GM21786 (cell line): ENCODE results near the gene CDK6.

Experiments used
- ATAC-seq: cut with Tn5 transposase; IDR thresholded peaks from one replicate; pipeline ENCODE4 v1.9.1; 2021; ENCODE audit not compliant: unreplicated experiment

The CDK6 gene

DNA sequence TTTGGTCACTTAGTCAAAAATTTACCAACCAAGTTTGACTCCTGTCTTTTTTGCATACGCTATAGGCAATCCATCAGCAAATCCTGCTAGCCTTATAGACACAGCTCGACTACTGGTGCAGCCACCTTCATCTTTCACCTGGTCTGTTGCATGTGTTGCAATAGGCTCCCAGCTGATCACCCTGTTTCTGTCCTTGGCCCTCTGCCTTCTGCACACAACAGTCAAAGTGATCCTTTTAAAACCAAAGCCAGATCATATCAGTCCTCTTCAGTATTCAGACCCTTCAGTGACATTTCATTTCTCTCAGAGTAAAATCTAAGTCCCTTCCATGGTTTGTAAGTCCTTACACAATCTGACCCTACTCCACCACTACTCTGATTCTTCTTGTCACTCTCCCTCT, 10.9 kb upstream of the CDK6 start:
- ATAC-seq: no peak

DNA sequence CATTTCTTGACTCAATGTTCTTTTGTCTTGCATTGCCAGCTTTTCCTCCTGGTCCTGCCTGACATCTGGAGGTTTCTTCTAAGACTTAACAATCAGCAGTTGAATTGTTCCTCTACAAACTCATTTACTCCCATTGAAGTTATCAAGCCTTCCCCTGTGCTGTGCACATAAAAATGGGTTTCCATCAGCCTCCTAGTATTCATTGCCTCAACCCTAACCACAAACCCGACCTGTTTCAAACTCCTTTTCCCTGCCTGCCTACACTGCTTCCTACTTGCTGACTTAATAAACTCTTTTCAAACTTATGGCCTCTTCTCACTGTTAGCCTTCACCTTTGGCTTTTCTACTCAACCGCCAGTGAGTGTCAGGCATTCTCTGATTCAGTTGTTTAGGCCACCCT, 9.4 kb upstream of the CDK6 start:
- no peak for ATAC-seq

DNA sequence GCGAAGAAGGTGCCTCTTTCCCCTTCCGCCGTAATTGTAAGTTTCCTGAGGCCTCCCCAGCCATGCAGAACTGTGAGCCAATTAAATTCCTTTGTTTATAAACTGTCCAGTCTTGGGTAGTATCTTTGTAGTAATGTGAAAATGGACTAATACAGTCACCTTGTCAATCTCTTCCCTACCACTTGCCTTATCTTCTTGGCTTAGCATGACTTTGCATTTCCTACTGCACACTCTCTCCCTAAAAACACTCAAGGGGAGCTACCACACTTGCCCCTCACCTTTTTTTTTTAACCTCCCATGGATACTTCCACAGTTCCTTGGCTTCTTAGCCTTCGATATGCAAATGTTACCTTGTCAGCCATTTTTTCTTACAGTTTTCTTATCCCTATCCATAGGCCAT, 7.4 kb upstream of the CDK6 start:
- ATAC-seq: no peak

DNA sequence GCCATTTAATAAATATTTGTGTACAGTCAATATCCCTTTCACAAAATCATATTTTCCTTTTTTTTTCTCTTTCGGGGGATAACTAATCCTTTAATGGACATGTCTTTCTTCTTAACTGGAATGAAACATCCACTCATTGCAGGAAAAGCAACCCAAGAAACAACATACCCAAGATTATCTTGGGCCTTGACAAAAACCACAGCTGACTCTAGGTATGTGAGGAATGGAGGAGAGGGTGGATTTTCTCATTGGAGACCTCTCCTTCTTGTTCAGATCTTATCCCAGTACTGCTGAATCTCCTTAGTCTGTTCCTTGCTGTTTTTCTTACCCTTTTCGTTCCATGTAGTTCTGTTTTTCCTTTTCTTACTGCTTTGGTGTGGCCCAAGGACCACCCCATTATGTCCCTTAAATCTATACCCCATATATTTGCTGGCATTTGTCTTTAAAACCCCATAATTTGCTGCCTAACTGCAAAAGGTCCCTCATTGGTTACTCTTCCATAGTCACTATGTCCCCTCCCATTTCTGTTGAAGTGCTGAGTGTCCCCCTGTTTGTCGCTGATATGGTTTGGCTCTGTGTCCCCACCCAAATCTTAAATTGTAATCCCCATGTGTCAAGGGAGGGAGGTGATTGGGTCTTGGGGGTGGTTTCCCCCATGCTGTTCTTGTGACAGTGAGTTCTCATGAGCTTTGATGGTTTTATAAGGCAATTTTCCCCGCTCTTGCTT, 6.8 kb upstream of the CDK6 start:
- ATAC-seq: no peak

DNA sequence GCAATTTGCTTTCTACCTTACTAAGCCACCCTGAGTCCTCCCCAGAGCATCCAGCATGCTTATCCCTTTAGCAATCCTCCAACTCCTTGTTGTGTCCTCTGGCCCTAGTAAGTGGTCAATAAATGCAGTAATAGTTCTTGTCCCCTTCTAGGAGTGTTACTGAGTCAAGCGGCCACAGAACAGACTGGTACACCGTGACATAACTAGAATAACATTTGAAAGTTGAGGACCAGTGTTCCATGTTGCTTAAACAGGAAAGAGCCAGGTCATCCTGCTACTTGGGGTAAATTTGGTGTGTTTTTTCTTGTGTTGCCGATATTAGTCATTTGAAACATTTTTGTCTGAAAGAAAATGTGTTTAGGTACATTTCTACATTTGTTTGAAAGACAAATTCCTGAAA, 4.8 kb upstream of the CDK6 start:
- ATAC-seq: no peak

DNA sequence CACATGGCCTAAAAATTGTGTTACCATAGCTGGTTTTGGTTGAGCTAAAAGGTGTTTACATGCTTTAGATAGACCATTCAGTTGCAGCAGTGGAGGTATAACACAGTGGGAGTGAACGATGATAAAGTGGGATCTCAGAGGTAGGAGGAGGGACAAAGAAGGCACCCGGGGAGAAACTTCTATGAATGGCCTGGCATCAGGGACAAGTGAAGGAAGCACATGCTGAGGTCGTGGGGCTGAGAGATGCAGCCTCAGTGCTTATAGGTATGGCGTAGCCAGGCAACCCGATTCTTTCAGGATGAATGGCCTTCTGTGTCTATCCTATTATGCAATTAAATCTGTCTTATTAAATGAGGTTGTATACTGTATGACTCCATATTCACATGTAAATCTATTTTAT, 3.9 kb upstream of the CDK6 start:
- no peak for ATAC-seq

DNA sequence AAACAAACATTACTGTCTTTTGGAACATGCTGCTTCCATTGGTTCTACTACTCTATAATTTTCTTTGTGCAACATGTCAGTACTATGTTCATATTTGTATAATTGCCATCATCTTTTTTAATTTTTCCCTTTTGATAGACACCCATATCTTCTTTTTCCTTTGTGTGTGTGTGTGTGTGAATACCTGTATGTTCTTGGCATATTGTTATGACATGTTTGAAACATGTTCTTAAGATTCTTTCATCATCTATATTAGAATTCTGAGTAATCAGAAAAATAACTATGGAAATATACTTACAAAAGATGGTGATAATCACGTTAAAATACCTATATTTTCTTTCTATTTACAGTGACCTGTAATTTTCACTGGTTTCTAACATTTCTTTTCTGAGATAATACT, 3.5 kb upstream of the CDK6 start:
- ATAC-seq: no peak

DNA sequence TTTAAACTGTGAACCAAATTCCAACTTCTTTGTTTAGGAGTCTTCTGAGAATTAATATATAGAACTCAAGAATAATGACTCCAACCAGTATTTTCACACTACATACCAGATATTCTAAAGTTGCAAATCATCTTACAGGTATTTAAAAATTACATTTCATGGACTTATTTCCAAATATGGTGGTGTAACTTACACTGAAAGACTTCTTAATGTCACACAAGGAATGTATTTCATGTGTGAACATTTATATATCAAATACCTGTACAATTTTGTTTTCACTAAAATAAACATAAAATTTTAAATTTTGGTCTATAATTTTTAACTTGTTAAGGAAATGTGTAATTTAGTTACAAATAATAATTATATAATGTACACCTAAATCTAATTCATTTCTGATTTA, 2.6 kb upstream of the CDK6 start:
- no peak for ATAC-seq

DNA sequence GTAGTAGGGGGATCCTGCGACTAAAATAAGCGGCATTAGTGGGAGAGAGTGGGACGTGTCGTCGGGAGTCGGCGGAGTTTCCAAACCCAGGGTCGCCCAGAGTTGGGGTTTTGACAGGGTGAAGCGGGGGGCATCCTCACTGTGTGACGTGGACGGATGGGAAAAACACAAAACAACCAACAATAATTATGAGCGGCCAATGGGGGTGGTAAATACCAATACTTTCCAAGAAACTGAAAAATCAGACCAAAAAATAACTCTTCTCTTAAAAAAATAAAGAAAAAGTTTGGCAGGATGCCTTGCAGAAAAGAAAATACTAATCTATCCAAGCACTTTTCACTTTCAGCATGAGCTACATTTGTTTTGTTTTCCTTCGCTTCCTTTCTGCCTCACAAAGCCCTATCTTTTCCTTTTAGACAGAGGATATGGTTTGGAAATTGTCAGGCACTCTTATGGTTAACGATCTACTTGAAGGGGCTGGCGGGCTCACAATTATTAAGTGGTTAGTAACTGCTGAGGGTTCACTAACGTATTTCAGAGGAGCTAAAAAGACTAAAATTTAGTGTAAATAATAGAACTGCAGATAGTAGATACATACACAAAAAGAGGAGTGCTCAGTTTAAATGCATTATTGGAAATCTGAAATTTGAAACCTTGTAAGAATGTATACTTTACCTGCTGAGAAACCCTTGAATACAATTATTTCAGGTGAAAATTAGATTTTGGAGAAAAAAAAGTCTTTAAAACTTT, 802 bp upstream of the CDK6 start:
- no peak for ATAC-seq

DNA sequence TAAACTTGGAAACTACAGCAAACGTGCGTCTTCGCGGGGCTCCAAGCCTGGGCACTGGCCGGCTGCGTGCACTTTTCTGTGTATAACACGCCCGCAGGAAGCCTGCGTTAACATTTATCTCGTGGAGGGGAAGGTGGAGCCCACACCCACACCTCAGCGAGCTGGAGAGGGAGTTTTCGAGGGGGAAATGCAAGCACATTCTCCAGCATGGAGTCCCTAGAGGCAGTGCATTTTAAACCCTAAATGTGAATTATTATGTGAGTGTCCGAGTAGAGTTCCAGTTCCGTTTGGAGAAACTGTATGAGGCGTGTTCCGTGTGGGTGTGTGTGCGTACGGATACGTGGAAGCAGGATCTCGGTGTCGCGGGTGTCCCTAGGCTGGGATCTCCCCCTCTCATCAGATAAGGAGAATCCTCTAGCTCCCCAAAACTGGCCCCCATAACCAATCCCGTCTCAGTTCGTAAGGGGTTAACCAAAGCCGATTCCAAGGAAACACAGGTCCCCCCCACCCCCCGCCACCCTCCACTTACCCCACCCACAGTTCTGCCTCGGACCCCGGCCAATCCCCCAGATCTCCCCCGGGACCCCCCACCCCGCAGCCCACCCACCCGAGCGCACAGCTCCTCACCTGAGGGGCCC, 403 bp downstream of the CDK6 start:
- ATAC-seq: no peak

DNA sequence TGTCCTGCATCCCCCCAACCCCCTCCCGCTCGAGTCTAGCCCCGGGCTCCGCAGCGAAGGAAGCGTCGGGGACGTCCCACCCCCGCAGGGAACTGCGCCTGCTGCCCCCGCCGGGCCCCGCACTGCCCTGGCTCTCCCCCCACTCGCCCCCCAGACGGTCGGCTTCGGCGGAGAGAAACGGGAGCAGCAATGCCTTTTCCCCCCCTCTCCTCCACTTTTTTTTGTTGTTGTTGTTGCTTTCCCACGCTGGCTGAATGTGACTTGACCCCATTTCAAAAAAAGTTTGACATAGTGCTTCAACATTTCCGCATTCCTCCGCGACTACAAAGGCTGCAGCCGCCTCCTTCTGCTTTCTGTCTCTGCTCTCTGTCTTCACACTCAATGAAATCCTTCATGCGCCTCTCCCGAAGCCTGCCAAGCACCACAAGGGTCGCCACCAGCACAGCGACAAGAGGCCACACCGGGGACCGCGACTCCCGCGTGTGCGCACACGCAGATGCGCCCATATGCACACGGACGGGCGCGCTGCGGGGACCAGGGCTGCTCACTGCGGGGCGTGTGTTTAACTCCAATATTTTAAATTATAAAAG, 1.0 kb downstream of the CDK6 start:
- ATAC-seq: peak; percentile 11

DNA sequence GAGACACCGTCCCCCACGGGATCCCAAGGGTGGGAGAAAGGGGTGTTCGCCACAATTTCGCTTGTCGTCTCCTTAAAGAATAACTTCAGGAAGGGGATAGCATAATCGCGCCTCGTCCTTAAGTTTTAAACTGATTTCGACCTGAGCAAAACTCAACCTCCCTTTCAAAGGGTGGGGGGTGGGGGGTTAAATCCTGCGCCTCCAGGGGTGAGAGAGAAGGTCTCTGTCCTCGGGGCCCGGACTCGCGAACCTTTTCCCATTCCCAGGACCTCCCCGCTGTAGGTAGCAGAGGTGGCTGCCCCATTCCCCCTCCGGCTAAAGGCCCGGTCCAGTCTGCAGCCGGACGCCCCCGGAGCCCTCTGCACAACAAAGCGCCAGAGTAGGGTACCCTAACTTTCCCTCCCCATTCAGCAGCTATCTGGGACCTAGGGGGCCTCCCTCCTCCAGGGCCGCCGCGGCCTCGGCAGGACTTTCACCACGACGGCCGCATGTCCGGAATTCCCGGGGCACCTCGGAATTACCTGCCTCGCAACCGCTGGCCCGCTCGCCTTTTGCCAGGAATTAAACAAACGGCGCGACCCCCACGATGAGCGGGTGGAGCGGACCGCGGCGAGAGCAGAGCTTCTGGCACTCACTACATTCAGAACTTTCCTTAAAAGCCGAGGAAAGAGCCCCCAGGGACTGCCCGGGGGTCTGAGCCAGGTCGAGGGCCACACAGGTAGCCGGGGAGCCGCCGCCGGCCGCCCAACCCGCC, 1.7 kb downstream of the CDK6 start:
- no peak for ATAC-seq

DNA sequence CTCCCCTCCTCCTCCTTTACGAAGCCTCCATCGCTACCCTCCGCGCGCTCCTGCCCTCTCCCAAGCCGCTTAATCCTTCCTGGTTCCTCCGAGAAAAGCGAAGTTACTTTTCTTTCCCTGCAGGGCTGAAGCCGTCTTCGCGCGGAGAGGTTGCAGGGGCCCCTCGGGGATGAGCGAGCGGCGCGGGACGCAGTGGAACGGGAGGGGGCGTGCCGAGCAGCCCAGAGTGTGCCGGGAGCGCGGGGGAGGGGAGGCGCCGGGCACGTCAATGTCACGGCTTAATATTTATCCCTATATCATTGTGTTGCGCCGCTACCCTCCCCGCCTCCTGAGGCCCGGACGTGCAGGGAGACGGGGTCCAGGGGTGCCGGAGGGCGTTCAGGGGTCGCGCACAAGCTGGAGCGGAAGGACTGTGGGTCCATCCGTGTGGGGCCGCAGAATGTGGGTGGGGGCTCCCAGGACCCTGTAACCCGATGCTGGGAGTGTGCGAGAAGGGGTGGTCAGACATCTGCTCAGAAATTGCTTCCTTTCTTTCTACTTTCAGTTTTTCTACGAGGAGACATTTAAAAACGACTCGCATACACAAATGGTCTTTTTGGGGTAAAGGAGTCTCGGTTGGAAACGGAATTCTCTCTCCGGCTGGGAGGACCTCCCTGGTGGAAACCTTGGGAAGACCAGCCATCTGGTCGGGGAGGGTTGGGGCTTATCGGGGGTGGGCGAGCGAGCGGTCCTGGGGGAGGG, 2.4 kb downstream of the CDK6 start:
- ATAC-seq: peak; percentile 53

DNA sequence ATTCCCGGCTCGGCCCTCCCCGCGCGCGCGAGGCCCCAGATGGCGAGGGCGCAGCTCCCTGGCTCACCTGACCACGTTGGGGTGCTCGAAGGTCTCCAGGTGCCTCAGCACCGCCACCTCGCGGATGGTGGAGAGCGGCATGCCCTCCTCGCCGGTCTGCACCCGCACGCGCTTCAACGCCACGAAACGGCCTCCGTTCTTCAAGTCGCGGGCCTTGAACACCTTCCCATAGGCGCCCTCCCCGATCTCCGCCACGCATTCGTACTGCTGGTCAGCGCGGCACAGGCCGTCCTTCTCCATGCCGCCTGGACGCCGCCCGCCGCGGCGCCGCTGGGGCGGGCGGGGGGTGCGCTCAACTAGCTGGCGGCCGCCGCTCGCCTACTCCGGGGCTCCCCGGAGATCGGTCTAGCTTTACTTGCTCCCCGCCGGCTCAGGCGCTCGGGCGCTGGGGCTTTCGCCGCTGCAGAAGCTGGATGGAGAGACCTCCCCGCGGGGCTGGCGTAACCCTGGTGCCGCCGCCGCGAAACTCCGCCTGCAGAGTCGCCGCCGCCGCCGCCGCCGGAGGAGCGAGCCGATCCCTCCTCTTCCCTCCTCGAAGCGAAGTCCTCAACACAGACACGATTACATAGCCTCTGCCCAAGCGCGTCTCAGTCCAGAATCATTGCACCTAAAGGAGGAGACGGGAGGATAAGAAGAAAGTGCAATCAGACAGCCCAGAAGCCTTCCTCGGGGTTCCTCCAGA, 3.2 kb downstream of the CDK6 start:
- ATAC-seq: peak; percentile 51

DNA sequence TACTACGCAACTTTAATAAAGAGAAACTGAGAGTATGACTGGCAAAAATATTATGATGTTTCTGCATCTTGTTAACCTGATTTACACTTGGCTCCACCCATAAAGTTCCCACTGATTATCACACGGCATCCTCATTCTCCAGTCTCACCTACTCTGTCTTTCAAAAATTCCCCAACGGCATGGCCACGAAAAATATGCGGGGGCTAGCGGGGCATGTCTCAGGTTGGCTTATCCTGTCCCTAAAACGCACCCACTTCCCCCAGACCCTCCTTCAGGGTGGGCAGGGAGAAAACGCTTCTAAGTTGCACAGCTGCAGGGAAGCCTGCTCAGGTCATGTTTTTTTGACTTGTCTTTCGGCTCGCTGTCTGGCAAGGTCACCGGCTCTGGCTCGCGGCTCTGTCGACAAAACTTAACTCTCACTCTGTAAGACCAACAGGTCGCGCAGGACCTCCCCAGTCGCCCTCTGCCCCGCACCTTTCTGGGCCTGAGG, 3.8 kb downstream of the CDK6 start:
- ATAC-seq: peak; percentile 0

DNA sequence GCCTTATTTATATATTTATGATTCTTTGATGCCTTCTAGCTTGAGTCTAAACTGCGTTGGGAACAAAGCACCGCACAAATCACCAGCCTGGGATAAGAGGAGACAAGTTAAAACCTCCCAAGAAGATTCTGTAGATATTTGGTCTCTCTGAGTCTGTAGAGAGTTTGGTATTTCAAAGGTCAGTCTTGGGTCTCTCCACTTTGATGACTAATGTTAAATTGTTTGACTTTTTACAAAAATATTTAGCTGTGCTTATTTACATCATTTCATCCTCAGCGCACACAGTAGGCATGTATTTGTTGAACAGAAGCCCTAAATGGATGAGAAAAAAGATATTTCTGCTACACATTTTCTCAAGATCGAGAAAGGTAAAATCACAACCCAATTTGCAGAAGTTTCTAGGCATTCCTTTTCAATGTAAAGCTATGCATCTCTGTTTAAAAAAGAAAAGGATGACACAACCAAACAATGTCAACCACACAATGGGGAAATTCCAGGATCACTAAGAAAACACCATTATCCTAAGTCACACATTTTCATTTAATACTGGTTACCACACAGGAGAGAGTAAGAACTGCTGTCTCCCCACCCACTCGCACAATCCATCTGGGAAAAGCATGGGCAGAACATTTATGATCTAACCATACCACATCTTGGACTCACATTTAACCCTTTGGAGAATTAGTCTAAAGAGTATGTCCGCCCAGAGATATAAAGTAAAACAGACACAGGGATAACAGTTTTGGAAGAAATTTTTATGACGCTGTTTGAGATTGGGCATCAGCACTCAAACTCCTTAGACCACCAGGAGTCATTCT, 4.4 kb downstream of the CDK6 start:
- ATAC-seq: no peak

DNA sequence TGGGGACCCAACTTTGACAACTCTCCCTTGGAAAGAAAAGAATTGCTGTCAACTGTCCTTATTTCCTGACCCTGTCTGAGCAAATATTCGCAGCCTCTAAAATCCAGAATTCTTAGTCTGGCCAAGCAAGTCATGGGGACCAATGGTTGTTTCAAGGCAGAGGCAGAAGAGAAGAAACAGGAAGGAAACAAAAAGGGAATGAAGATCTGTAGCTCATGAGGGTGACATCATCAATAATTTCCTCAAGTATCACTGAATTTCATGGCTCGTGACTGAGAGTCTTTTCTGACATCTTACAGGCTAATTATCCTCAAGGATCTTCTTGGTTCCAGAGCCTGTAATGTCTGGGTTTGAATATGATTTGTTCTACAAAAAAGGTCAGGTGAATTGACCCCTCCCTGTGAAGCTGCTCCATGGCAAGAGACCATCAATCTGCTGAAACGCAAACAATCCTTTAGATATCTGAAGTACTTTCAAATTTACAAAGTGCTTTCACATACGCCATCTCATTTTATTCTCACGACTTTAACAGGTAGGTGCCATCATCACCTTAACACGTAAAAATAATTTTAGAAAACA, 5.8 kb downstream of the CDK6 start:
- no peak for ATAC-seq

DNA sequence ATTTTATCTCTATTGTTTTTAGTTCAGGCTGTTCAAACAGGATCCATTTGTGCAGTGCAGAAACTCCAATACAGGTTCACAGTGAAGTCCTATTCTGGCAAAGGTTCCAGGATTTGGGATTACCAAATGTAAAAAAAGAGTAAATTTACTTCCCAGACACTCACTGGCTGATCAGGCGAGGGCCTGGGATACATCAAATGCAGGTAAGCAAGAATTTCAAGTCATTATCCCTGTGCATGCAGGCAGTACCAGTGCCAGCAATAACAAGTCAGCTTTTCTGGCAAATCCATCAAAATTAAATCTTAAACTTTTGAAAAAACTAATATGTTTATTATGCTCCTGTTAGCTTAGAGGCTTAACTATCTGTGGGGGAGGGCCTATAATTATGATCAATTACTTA, 6.3 kb downstream of the CDK6 start:
- ATAC-seq: no peak
